ACHN (cell line): ENCODE measurements around the gene GTF2H1.

Experiments used
- DNase-seq: peaks from one replicate; pipeline ENCODE4 v3.0.0-alpha.2; 2015
- in situ Hi-C: cut with HindIII; loops from 2 replicates; pipeline ENCODE4 v1.10.0; 2017; ENCODE audit warnings: low sequenced_read_pairs, low pct_ligation_motif_present, low pct_unique_long_range_greater_than_20kb

Gene GTF2H1

GRCh38 chr11:18321969-18322711 lies at the start of gene GTF2H1, which contains the start of gene HPS5:
Gene GTF2H1, plus strand, starts transcription at chr11:18322567. Its CDS starts 10,508 bp downstream, at chr11:18333075.
Gene HPS5, minus strand, starts transcription at chr11:18322140. Its CDS starts 4,282 bp downstream, at chr11:18317858.
- DNase-seq: peak; percentile 98

DNA sequence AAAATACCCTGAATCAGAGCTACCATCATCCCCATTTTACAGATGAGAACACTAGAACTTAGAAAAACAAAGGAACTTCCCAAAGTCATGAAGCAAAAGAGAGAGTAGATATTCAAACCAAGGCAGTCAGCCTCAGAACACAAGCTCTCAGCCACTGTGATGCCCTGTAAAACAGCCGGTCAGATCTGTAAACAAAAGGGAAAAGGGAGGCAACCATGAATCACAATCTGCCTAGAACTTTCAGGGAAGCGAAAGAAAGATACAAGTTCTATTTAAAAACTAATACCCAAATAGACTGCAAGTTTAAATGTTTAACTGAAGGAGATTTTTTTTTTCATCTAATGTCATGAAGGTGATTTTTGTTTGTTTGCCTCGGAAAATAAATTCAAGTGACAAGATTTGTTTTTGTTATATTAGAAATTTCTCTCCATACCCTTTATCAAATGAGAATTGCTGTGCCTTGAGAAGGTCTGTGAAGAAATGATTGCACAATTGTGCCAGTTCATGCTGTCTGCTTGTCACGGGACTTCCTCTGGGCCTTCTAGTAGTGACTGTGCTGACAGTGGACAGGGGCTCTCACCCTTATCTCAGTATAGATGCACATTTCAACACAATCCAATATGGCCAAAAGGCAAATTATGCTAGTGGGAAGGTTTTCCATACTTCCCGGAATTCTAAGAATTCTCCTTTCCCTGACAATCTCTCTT lies 44.6 kb upstream of the GTF2H1 start:
- in situ Hi-C loops: no loop called here
- DNase-seq: no peak

More at GRCh38 chr11:18321969-18322711, at the start of gene GTF2H1, which contains the start of gene HPS5:
- in situ Hi-C loops: no loop called here

GRCh38 chr11:18280438-18281045 lies 41.8 kb upstream of the GTF2H1 start:
- in situ Hi-C loops: no loop called here
- DNase-seq: no peak

DNA sequence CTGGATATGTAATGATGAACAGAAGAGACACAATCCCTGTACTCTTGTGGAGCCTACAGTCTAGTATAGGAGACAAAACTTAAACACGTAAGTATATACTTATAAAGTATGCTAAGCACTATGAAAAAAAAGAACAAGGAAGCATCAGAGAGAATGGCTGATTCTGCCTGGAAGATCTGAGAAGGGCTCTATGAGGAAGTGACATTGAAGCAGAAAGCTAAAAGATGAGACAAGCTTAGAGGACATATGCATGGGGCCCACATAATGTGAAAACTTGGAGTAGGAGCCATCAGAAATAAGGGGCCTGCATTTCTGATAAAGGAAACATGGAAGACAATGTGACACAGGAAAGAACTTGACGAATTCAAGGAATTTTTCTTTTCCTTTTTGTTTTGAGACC lies 39.7 kb upstream of the GTF2H1 start:
- in situ Hi-C loops: no loop called here
- no peak for DNase-seq

GRCh38 chr11:18285841-18286240 lies 36.5 kb upstream of the GTF2H1 start:
- in situ Hi-C loops: no loop called here
- no peak for DNase-seq

GRCh38 chr11:18288911-18289310 lies 33.5 kb upstream of the GTF2H1 start:
- in situ Hi-C loops: no loop called here
- DNase-seq: no peak

- DNase-seq: no peak
- in situ Hi-C loops: no loop called here
Measured at GRCh38 chr11:18294862-18295261, 27.5 kb upstream of the GTF2H1 start.

DNA sequence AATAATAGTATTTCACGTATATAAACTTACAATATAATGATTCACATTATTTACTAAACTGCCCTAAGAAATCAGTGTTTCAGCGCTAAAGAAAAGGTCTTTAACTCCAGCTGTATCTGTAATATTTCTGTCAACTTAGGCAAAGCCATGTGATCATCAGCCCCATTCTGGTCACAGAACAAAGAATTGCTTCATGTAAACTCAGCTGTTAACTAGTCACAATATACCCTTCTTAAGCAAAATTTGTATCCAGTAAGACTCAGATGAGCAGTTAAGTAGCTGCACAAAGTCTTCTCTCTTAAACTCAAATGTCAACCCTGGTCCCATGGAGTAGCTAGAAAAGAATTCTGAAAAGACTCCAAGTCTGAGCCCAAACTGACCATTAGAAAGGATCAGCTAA lies 27.1 kb upstream of the GTF2H1 start:
- in situ Hi-C loops: no loop called here
- no peak for DNase-seq

- DNase-seq: no peak
- in situ Hi-C loops: no loop called here
Measured at GRCh38 chr11:18299721-18300120, 22.6 kb upstream of the GTF2H1 start.

- in situ Hi-C loops: no loop called here
- no peak for DNase-seq
Measured at GRCh38 chr11:18304745-18305144, 17.6 kb upstream of the GTF2H1 start.

- in situ Hi-C loops: no loop called here
- no peak for DNase-seq
Measured at GRCh38 chr11:18307461-18308139, 14.8 kb upstream of the GTF2H1 start.

DNA sequence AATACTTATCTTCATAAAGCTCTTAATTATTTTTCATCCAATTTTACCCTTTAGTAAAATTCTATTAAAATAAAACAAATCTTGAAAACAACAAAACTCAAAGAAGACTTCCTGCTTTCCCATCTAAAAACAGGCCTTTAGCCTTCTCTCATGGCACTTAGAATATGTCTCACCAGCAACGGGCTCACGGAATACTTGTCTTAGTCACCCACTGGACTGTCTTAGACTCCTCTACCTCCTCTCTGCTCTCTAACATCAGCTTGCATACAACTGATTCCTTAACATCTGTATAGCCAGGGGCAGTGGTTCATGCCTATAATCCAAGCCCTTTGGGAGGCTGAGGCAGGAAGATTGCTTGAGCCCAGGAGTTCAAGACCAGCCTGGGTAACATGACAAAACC lies 14.1 kb upstream of the GTF2H1 start:
- DNase-seq: no peak
- in situ Hi-C loops: no loop called here

GRCh38 chr11:18309691-18310090 lies 12.7 kb upstream of the GTF2H1 start:
- in situ Hi-C loops: no loop called here
- no peak for DNase-seq

GRCh38 chr11:18310800-18311340 lies 11.5 kb upstream of the GTF2H1 start:
- DNase-seq: no peak
- in situ Hi-C loops: no loop called here

GRCh38 chr11:18312012-18312411 lies 10.4 kb upstream of the GTF2H1 start:
- no peak for DNase-seq
- in situ Hi-C loops: no loop called here

DNA sequence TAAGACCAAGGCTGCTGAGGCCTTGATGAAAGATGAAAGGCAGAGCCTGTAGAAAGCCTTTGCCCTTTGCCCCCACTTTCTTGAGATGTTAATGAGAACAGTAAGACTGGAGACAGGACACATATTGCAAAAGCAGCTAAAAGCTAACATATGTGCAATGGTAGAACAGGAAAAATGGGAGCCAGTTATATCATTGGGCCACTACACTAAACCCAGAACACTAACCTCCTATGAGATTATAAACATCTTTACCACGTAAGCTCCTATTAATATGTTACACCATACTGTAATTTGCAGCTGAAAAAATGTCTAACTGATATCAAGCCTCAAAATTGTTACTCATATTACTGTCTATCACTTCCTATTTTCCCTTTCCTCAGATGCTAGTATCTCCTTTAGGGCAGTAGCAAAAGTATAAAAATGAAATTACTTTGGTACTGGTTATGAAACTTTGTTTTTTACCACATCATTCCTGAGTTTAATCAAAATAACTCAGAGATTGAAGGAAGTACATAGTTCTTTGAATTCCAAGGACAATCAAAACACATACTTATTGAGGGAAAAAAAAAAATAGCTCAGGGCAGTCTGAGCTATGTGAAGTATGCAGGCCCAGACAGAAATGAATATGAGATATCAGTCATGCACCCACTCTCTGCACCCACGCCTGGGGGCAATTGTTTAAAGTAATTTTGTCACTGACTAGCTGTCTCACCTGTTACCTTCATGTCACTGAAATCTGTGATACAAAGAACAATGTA lies 9.5 kb upstream of the GTF2H1 start:
- DNase-seq: no peak
- in situ Hi-C loops: no loop called here

- no peak for DNase-seq
- in situ Hi-C loops: no loop called here
Measured at GRCh38 chr11:18313965-18314763, 8.2 kb upstream of the GTF2H1 start.
